ENCODE data around the gene BPIFB3. TPM values are rescaled to one million over a fixed set of nuclear protein-coding genes. Genes with fewer than 3 reads are reported as not detected.
A peak's percentile ranks its signal among the peaks of the same experiment; 100 is the strongest.

The BPIFB3 gene
- total and polyA plus RNA-seq, 2 of the 13 experiments (the other 11 are each of a cell fraction or from before 2014, with no cell fraction given): 0.09 TPM; not detected in 1

DNA sequence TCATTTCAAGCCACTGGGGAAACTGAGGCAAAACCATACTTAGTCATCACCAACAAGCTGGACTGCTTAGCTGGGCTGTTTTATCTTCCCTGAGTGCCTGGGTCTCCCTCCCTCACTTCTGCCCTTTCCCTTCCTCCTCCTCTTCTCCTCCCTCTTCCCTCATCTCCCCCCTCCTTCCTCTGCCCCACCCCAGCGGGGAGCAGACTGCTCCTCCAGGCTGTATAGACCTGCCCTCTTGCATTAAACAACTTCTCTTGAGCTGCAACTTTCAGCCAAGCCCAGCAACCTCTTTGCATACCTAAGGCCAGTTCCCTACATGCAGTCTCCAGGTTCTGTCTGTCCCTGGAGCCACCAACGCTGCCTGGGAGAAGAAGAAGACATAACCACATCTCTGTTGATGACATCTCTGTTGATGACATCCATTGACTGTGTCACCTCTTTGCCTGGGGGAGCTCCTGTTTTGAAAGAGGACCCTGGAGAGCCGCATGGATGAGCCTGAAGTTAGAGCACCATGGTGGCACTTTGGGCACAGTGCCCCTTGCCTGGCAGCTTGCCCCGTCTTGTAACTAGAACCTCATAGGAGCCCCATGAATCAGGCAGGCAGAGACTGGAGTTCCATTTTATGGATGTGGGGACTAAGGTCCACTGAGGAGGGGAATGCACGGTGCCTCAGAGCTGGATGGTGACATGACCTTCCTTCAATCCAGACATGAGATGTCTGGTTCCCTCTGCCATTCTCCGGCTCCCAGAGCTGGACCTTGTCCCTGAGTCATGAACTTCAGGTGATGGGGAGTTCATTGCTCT lies 30.1 kb upstream of the BPIFB3 start (continued):
- TF ChIP-seq, protein P1, sequence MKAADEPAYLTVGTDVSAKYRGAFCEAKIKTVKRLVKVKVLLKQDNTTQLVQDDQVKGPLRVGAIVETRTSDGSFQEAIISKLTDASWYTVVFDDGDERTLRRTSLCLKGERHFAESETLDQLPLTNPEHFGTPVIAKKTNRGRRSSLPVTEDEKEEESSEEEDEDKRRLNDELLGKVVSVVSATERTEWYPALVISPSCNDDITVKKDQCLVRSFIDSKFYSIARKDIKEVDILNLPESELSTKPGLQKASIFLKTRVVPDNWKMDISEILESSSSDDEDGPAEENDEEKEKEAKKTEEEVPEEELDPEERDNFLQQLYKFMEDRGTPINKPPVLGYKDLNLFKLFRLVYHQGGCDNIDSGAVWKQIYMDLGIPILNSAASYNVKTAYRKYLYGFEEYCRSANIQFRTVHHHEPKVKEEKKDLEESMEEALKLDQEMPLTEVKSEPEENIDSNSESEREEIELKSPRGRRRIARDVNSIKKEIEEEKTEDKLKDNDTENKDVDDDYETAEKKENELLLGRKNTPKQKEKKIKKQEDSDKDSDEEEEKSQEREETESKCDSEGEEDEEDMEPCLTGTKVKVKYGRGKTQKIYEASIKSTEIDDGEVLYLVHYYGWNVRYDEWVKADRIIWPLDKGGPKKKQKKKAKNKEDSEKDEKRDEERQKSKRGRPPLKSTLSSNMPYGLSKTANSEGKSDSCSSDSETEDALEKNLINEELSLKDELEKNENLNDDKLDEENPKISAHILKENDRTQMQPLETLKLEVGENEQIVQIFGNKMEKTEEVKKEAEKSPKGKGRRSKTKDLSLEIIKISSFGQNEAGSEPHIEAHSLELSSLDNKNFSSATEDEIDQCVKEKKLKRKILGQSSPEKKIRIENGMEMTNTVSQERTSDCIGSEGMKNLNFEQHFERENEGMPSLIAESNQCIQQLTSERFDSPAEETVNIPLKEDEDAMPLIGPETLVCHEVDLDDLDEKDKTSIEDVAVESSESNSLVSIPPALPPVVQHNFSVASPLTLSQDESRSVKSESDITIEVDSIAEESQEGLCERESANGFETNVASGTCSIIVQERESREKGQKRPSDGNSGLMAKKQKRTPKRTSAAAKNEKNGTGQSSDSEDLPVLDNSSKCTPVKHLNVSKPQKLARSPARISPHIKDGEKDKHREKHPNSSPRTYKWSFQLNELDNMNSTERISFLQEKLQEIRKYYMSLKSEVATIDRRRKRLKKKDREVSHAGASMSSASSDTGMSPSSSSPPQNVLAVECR (CRISPR knock-in tag; IDR thresholded peaks at IDR 0.05; ENCODE audit: borderline replicate concordance): 0 out of 2 replicates have a peak, but pooled peaks have one; percentile 10
- TF ChIP-seq ZNF234 (CRISPR knock-in tag; conservative IDR thresholded peaks at IDR 0.05): no peak
- TF ChIP-seq RELA (CRISPR knock-in tag; IDR thresholded peaks at IDR 0.05): no peak
- peak; percentile 89; the same call in 1 of the 2 replicates for TF ChIP-seq PAF1 (CRISPR knock-in tag; IDR thresholded peaks at IDR 0.05)
- peak; percentile 65; the same call in 1 of the 2 replicates for TF ChIP-seq MEIS2 (CRISPR knock-in tag; IDR thresholded peaks at IDR 0.05)
- peak; percentile 69 for TF ChIP-seq ZNF883 (CRISPR knock-in tag; IDR thresholded peaks at IDR 0.05; ENCODE audit: not compliant biosample characterization)
- TF ChIP-seq PHF5A (CRISPR knock-in tag; IDR thresholded peaks at IDR 0.05; ENCODE audit: low read depth, unreplicated experiment): no peak
- TF ChIP-seq MBD4 (IDR thresholded peaks at IDR 0.05; ENCODE audit: borderline replicate concordance, low read length): no peak
- no peak for TF ChIP-seq ZBED4 (CRISPR knock-in tag; IDR thresholded peaks at IDR 0.05; ENCODE audit: borderline replicate concordance)
- TF ChIP-seq ZNF350 (CRISPR knock-in tag; IDR thresholded peaks at IDR 0.05; ENCODE audit: borderline replicate concordance, low read depth): no peak
- no peak for TF ChIP-seq ELF3 (CRISPR knock-in tag; IDR thresholded peaks at IDR 0.05)
- peak; percentile 44 for TF ChIP-seq HNRNPK (IDR thresholded peaks at IDR 0.05; ENCODE audit: low read depth, low read length, poor library complexity, severe bottlenecking)
- 0 out of 2 replicates have a peak, but pooled peaks have one; percentile 11 for TF ChIP-seq SMYD3 (CRISPR knock-in tag; IDR thresholded peaks at IDR 0.05)
- TF ChIP-seq AFF4 (CRISPR knock-in tag; IDR thresholded peaks at IDR 0.05): 0 out of 2 replicates have a peak, but pooled peaks have one; percentile 46
